ENCODE measurements around the gene CAVIN1. TPM values are rescaled to one million over a fixed set of nuclear protein-coding genes. Genes with fewer than 3 reads are reported as not detected.
"Not testable (repeated sequence)": the region's sequence is repeated elsewhere in the genome, so short reads cannot be mapped to it uniquely, and the experiment has no call there.

The CAVIN1 gene
- total RNA-seq, 8 experiments from 2014 or later = 0.05 to 74.8 (median 12.8) TPM

DNA sequence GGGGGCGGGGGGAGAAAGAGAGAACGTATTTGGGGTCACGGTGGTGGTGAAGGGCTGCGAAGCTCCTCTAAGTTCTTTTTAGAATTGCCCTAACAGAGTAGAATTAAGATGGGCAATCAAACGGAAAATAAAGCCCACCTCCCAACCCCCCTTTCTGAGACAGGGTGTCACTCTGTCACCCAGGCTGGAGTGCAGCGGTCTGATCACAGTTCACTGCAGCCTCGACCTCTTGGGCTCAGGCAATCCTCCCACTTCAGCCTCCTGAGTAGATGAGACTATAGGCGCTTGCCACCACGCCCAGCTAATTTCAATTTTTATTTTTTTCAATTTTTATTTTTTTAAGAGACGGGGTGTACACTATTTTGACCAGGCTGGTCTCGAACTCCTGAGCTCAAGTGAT, 710 bp upstream of the CAVIN1 start:
- H3K4me3 ChIP-seq = no peak overlapping the region
- H3K4me1 ChIP-seq (replicated peaks in 1 of 2) = peaks cover 5 to 17% of the 10 kb centered on the region in 2 donors
- H3K27ac ChIP-seq = no peak overlapping the region
- ATAC-seq (replicated peaks in 6 of 8) = no peak
- WGBS, 10 experiments = 63 to 87% (median 80%) methylated on average over 1 to 6 of the region's 11 CpGs; no CpG with 5 or more reads in 4 of the 10 experiments
- in situ Hi-C loops (cut with MboI; ENCODE audit: low pct_unique_long_range_greater_than_20kb in 2 of 9, low sequenced_read_pairs in 9 of 9, unreplicated experiment in 9 of 9) = loop anchor here in 1 of 9 experiments (25.0 kb wide), 1 partner anchor 111 kb away; no protein-coding TSS in a partner anchor

DNA sequence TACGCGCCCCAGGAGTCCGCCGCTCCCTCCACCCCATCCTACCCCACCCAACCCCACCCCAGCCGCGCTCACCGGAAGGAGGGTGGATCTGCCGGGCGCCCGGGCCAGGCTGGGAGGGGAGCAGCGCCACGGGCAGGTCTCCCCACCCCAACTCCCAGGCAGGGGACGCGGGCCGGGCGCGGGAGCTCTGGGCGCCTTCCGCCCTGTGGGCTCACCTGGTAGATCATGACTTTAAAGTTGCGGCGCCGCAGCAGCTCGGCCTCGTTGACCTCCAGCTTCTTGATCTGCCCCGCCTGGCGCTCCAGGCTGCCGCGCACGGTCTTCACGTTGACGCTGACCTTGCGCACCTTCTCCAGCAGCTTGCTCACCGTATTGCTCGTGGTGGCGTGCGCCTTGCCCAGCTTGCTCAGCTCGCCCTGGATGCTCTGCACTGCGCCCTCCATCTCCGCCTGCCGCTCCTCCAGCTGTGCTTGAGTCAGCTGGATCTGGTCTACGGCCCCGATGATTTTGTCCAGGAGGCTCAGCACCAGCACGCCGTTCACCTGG, 571 bp downstream of the CAVIN1 start:
- Histone ChIP-seq H3K27ac (no peak overlapping the region), H3K4me3 (peak overlapping the region in 4 of 5 donors; percentile 5 to 42 (median 32)), H3K4me1 (replicated peaks in 1 of 2) (peaks cover 2 to 10% of the 10 kb centered on the region in 2 donors)
- in situ Hi-C loops (cut with MboI; ENCODE audit: low pct_unique_long_range_greater_than_20kb in 2 of 9, low sequenced_read_pairs in 9 of 9, unreplicated experiment in 9 of 9) = loop anchor here in 1 of 9 experiments (25.0 kb wide), 1 partner anchor 110 kb away; no protein-coding TSS in a partner anchor
- WGBS, 10 experiments = 0% methylated on average over 1 to 5 of the region's 44 CpGs; no CpG with 5 or more reads in 8 of the 10 experiments
- peak; percentile 42 to 74 (median 66) for ATAC-seq (replicated peaks in 6 of 8)

DNA sequence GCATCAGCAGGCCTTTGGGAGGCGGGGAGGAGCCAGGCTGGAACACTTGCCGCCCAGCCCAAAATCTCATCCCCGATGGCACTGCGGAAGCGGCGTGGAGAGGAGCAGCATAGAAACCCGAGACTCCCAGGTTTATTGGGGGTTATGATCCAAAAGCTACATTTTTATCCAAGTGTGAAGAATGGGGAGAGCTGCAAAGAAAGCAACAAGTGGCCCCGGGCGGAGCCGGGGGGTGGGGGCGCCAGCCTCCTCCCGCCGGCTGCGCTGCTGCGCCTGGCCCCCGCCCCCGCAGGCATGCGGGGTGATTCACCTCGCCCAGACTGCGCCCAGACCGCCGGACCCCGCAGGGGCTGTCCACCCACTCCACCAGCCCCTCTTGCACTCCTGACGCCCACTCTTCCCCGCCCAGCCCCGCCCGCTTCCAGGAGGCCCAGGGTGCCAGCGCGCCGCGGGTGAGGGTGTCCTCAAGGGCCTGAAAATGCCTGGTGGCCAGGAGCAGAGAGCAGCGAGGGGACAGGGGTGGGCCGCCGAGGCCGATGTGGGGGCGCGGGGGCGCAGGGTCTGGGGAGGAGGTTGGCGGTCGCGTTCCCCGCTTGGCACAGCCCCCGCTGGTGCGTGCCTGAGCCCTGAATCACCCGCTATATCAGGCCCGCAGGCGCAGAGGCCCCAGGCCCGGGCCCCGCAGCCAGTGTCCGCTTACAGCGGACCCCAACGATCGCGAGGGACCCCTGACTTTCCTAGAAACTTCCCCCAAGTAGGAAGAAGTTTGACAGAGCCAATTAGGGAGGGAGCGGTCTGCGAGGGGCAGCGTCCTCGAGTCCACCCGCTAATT, 1.3 kb downstream of the CAVIN1 start:
- 7 to 47% (median 22%) methylated on average over 2 to 10 of the region's 59 CpGs; no CpG with 5 or more reads in 6 of the 10 experiments for WGBS, 10 experiments
- Histone ChIP-seq H3K4me3 (peak overlapping the region in 3 of 5 donors; percentile 28 to 42 (median 35)), H3K27ac (no peak overlapping the region), H3K4me1 (replicated peaks in 1 of 2) (peaks cover 2 to 10% of the 10 kb centered on the region in 2 donors)
- ATAC-seq (replicated peaks in 6 of 8) = peak; percentile 10 to 43 (median 26)
- in situ Hi-C loops (cut with MboI; ENCODE audit: low pct_unique_long_range_greater_than_20kb in 2 of 9, low sequenced_read_pairs in 9 of 9, unreplicated experiment in 9 of 9) = loop anchor here in 1 of 9 experiments (25.0 kb wide), 1 partner anchor 109 kb away; no protein-coding TSS in a partner anchor

DNA sequence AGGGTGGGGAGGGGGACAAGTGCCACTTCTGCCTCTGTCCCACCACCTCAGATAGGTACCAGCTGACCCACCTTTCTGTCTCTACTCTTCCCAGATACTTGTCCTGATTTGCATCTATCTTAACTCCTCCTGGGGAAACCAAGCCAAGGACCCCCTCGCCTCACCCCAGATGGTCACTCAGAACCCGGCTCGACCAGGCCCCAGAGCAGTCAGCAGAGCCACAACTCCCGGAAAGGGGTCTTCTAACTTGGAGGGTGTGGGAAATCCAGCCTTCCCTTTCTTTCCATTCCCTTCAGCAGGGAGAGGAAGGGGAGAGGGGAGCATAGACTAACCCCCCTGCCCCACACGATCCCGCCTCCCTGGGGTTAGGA, 1.9 kb downstream of the CAVIN1 start:
- in situ Hi-C loops (cut with MboI; ENCODE audit: low pct_unique_long_range_greater_than_20kb in 2 of 9, low sequenced_read_pairs in 9 of 9, unreplicated experiment in 9 of 9) = loop anchor here in 1 of 9 experiments (25.0 kb wide), 1 partner anchor 109 kb away; no protein-coding TSS in a partner anchor
- WGBS, 10 experiments = 0 to 60% (median 20%) methylated on average over 1 to 5 of the region's 6 CpGs; no CpG with 5 or more reads in 3 of the 10 experiments
- no peak overlapping the region for H3K27ac ChIP-seq
- peaks cover 2 to 10% of the 10 kb centered on the region in 2 donors for H3K4me1 ChIP-seq (replicated peaks in 1 of 2)
- peak overlapping the region in 1 of 5 donors; percentile 42 for H3K4me3 ChIP-seq
- ATAC-seq (replicated peaks in 6 of 8) = no peak

DNA sequence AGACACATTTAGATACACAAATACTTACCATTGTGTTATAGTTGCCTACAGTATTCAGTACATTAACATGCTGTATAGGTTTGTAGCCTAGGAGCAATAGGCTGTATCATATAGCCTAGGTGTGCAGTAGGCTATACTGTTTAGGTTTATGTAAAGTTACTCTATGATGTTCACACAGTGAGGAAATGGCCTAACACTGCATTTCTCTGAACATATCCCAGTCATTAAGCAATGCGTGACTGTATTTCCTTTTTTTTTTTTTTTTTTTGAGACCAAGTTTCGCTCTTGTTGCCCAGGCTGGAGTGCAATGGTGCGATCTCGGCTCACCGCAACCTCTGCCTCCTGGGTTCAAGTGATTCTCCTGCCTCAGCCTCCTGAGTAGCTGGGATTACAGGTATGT, 5.1 kb downstream of the CAVIN1 start:
- WGBS, 10 experiments = 100% methylated on average over 1 to 2 of the region's 5 CpGs; no CpG with 5 or more reads in 5 of the 10 experiments
- ATAC-seq (replicated peaks in 6 of 8); H3K27ac ChIP-seq; H3K4me3 ChIP-seq; H3K4me1 ChIP-seq (replicated peaks in 1 of 2): not testable (repeated sequence)
- in situ Hi-C loops (cut with MboI; ENCODE audit: low pct_unique_long_range_greater_than_20kb in 2 of 9, low sequenced_read_pairs in 9 of 9, unreplicated experiment in 9 of 9) = loop anchor here in 1 of 9 experiments (25.0 kb wide), 1 partner anchor 106 kb away; no protein-coding TSS in a partner anchor

DNA sequence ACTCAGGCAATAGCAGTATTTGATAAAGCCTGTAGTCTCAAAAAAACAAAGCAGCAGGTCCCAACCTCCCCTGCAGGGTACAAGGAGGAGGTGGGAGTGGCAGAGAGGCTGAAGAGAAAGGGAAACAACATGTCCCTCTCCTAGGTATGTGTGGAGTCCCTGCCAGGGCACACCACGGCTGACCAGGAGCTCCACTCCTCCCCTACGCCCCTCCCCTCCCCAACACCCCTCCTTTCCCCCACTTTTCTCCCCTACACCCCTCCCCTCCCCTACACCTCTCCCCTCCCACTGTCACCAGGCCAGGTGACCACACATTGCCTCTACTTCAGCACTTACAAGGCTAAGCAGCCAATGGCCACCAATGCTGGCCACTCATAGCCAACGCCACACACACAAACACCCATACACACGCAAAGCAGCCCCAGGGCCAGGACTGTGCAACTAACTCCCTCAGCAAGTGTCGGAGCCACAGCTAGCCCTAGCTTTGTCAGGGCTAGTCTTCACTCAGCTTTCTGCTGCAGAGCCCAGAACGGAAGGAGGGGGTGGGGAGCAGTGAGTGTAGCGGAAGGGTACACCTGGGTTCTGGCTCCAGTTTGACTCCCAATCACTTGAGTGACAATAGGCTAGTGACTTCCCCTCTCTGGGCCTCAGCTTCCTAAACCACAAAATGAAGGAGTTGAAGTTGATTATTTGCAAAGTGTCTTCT, 8.2 kb downstream of the CAVIN1 start:
- no peak overlapping the region for H3K4me3 ChIP-seq
- in situ Hi-C loops (cut with MboI; ENCODE audit: low pct_unique_long_range_greater_than_20kb in 2 of 9, low sequenced_read_pairs in 9 of 9, unreplicated experiment in 9 of 9) = loop anchor here in 1 of 9 experiments (25.0 kb wide), 1 partner anchor 103 kb away; no protein-coding TSS in a partner anchor
- H3K27ac ChIP-seq = no peak overlapping the region
- WGBS, 10 experiments = 100% methylated on average over 1 of the region's 7 CpGs; no CpG with 5 or more reads in 9 of the 10 experiments
- no peaks in the 10 kb centered on the region for H3K4me1 ChIP-seq (replicated peaks in 1 of 2)
- no peak for ATAC-seq (replicated peaks in 6 of 8)

DNA sequence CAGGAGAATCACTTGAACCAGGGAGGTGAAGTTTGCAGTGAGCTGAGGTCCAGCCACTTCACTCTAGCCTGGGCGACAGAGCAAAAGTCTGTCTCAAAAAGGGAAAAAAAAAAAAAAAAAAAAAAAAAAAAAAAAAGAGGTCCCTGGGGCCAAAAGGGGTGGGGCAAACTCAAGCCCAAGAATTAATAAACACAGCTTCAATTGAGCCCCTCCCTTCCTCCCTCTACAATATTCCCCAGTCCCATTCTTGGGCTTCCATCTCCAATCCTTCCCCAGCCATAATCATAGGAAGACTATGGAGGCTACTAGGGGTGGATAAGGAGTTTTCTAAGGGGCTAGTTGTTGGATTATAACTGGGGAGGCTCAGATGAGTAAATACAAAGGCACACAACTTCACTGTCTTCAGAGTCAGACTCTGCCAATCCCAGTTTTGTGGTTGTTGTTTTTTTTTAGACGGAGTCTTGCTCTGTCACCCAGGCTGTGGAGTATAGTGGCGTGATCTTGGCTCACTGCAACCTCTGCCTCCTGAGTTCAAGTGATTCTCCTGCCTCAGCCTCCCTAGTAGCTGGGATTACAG, 9.5 kb downstream of the CAVIN1 start:
- 33 to 76% methylated on average over 1 to 2 of the region's 3 CpGs; no CpG with 5 or more reads in 8 of the 10 experiments for WGBS, 10 experiments
- ATAC-seq (replicated peaks in 6 of 8) = peak in 3 of 8 experiments; percentile 8 to 24 (median 23)
- Histone ChIP-seq H3K27ac (no peak overlapping the region), H3K4me3 (no peak overlapping the region), H3K4me1 (replicated peaks in 1 of 2) (no peaks in the 10 kb centered on the region)
- in situ Hi-C loops (cut with MboI; ENCODE audit: low pct_unique_long_range_greater_than_20kb in 2 of 9, low sequenced_read_pairs in 9 of 9, unreplicated experiment in 9 of 9) = loop anchor here in 1 of 9 experiments (25.0 kb wide), 1 partner anchor 101 kb away; no protein-coding TSS in a partner anchor

DNA sequence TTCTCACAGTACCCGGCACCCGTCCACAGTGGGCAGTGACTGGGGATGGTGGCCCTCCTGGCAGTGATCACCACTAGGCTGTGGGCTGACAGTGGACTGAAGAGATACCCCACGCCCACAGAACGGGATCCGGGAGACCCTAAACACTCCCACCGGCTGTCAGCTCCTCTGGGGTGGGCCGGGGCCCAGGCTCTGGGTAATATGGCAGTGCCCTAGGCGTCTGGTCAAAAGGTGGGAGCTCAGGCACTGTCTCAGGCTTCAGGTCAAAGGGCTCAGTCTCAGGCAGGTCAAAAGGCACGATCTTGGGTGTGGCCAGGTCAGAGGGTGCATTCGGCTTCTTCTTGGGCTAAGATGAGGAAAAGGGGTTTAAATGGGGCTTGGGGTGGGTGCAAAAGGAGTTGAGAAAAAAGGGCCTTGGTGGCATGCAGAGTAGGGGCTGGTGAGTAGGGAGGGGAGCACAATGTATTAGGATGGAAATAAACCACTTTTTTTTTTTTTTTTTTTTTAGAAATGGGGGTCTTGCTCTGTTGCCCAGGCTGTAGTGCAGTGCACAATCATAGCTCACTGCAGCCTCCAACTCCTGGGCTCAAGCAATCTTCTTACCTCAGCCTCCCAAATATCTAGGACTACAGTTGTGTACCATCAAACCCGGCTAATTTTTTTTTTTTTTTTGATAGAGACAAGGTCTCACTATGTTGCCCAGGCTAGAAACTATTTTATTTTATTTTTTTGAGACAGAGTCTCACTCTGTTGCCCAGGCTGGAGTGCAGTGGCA, 11.0 kb downstream of the CAVIN1 start:
- Histone ChIP-seq H3K27ac (no peak overlapping the region), H3K4me3 (no peak overlapping the region), H3K4me1 (replicated peaks in 1 of 2) (no peaks in the 10 kb centered on the region)
- 50 to 100% (median 83%) methylated on average over 1 to 3 of the region's 11 CpGs; no CpG with 5 or more reads in 4 of the 10 experiments for WGBS, 10 experiments
- ATAC-seq (replicated peaks in 6 of 8) = no peak
- in situ Hi-C loops (cut with MboI; ENCODE audit: low pct_unique_long_range_greater_than_20kb in 2 of 9, low sequenced_read_pairs in 9 of 9, unreplicated experiment in 9 of 9) = loop anchor here in 1 of 9 experiments (25.0 kb wide), 1 partner anchor 100 kb away; no protein-coding TSS in a partner anchor

DNA sequence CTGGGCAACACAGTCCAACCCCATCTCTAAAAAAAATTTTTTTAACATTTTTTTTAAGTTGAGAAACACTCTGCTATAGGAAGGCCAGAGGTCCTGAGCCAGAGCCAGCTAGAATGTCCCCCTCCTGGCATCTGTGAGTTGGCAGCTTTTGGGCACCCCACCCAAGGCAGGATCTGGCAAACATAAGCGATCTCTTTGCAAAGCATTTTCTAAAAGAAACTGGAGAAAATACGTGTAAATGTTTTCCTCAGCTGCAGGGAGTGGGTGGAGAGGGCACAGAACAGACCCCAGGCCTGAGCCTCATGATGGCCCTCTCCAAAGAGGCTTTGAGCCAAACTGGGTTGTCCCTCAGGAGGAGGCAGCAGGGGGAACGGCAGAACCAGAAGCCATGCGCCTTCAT, 11.7 kb downstream of the CAVIN1 start:
- no peak overlapping the region for H3K27ac ChIP-seq
- no peak for ATAC-seq (replicated peaks in 6 of 8)
- 0 to 100% (median 80%) methylated on average over 1 to 4 of the region's 4 CpGs; no CpG with 5 or more reads in 5 of the 10 experiments for whole genome bisulfite sequencing, 10 experiments
- H3K4me3 ChIP-seq = no peak overlapping the region
- H3K4me1 ChIP-seq (replicated peaks in 1 of 2) = no peaks in the 10 kb centered on the region
- in situ Hi-C loops (cut with MboI; ENCODE audit: low pct_unique_long_range_greater_than_20kb in 2 of 9, low sequenced_read_pairs in 9 of 9, unreplicated experiment in 9 of 9) = loop anchor here in 1 of 9 experiments (25.0 kb wide), 1 partner anchor 99 kb away; no protein-coding TSS in a partner anchor

DNA sequence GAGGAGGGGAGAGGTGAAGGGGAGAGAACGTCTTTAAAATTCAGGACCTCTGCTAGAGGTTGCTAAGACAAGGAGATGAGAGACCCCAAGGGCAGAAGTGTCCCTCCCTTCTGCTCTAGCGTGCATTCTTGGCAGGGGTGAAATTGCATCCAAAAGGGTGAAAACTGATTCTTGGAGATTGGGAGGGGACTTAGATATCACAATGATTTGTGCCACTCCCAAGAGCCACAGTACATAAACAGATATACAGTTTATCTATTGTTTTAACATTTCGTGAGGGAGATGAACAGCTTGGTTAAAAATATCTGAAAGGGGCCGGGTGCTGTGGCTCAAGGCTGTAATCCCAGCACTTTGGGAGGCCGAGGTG, 12.8 kb downstream of the CAVIN1 start:
- Histone ChIP-seq H3K27ac (no peak overlapping the region), H3K4me3 (no peak overlapping the region), H3K4me1 (replicated peaks in 1 of 2) (no peaks in the 10 kb centered on the region)
- WGBS, 10 experiments = 0 to 100% (median 87%) methylated on average over 1 to 5 of the region's 5 CpGs; no CpG with 5 or more reads in 3 of the 10 experiments
- no peak for ATAC-seq (replicated peaks in 6 of 8)
- in situ Hi-C loops (cut with MboI; ENCODE audit: low pct_unique_long_range_greater_than_20kb in 2 of 9, low sequenced_read_pairs in 9 of 9, unreplicated experiment in 9 of 9) = loop anchor here in 1 of 9 experiments (25.0 kb wide), 1 partner anchor 98 kb away; no protein-coding TSS in a partner anchor

DNA sequence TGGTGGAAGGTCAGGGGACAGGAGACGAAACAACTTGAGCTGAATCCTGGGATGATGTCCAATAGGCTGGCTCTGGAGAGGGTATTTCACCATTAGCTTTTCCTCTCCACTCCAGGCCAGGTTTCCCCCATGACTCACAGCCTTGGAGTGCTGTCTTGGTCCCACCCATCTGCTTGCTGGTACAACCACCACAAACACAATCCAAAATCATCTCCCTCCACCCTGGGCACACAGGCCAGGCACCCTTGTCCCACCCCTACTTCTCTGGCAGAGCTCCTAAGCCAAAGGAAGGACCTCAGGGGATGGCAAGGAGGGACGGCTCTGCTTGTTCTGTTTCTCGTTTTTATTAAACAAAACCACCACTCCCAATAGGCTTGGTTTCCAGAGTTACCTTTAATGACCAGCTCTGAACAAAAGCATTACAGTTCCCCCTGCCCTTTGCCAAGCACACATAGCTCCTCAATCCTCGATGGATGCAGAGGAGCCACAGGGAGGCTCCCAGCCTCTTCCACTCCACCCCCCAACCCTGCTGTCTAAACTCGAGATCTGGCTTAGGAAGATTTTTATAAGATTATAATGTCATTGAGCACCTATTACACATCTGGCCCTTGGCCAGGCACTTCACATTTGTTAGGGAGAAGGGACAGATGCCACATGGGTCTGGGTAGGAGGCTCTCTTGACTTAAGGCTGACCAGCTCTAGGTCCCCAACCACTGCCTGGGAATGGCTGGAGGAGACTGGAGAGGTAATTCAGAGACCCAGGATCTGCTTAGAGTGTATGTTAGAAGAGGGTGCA, 13.3 kb downstream of the CAVIN1 start:
- Histone ChIP-seq H3K4me1 (replicated peaks in 1 of 2) (no peaks in the 10 kb centered on the region), H3K27ac (no peak overlapping the region), H3K4me3 (no peak overlapping the region)
- peak in 4 of 8 experiments; percentile 32 to 70 (median 66) for ATAC-seq (replicated peaks in 6 of 8)
- WGBS, 10 experiments = 0 to 84% (median 33%) methylated on average over 1 to 4 of the region's 5 CpGs; no CpG with 5 or more reads in 3 of the 10 experiments
- in situ Hi-C loops (cut with MboI; ENCODE audit: low pct_unique_long_range_greater_than_20kb in 2 of 9, low sequenced_read_pairs in 9 of 9, unreplicated experiment in 9 of 9) = loop anchor here in 2 of 9 experiments (10.0 to 25.0 kb wide), 2 partner anchors 85 to 97 kb away; no protein-coding TSS in a partner anchor

Data from motor neuron (in vitro differentiated cells).